HepG2 (cell line): ENCODE data around the gene HDDC2. TPM values are rescaled to one million over a fixed set of nuclear protein-coding genes. Genes with fewer than 3 reads are reported as not detected.

ENCODE experiments used
- ATAC-seq: fragments of 200-7000 bp; cut with Tn5 transposase; 3 replicates; pipeline ENCODE4 v1.9.1; 2020; ENCODE audit warnings: mild to moderate bottlenecking, moderate library complexity
- BruUV-seq: library from RNA; stranded (reverse); fragments of 400-500 nt; replicated peaks from 2 replicates; lab custom pipeline; 2021; lab: Mats Ljungman, UMichigan
- CTCF ChIA-PET: fragments of 300-600 bp; formaldehyde crosslinking; extraction: SDS; loops from one replicate; lab custom pipeline; 2021; ENCODE audit warnings: low total read pairs, inconsistent platforms, low intra/inter-chr PET ratio; lab: Yijun Ruan, JAX
- POLR2A ChIA-PET: fragments of 350-600 bp; sonication (Branson Sonifier 250); formaldehyde crosslinking; loops from one replicate; lab custom pipeline; 2020; ENCODE audit warnings: antibody characterized with exemption, inconsistent platforms; lab: Yijun Ruan, JAX
- DNase-seq: peaks from one replicate; pipeline ENCODE4 v3.0.0-alpha.2; 2015; ENCODE audit warnings: low spot score
- FAIRE-seq: peaks from 3 replicates; lab custom pipeline; 2011; peaks lifted over from hg19 to GRCh38; lab: Jason Lieb, UNC
- H2AFZ ChIP-seq: one replicate; pipeline ENCODE4 v1.6.1; 2011; ENCODE audit warnings: low read length, inconsistent platforms
- H3K27ac ChIP-seq: fragments of 300-600 bp; 3 replicates; pipeline ENCODE4 v1.8.0; 2011; ENCODE audit warnings: mixed run types, mild to moderate bottlenecking, mixed read lengths, low read length, inconsistent platforms; ENCODE audit not compliant: insufficient read depth; ENCODE audit errors: extremely low read length
- H3K27me3 ChIP-seq, 2 experiments: fragments of 200-600 bp in 1 of 2; 2 replicates in 1 of 2; 3 replicates in 1 of 2; pipeline versions ENCODE4 v1.6.0 to v1.8.0; 2011; ENCODE audit warnings: low read length in 2 of 2, mild to moderate bottlenecking in 2 of 2, moderate library complexity in 2 of 2, inconsistent platforms in 1 of 2; ENCODE audit not compliant: insufficient read depth in 2 of 2, control insufficient read depth in 1 of 2
- H3K36me3 ChIP-seq, 2 experiments: fragments of 200-600 bp in 1 of 2; replicated peaks in 1 of 2; 2 replicates in 1 of 2; 3 replicates in 1 of 2; pipeline versions ENCODE4 v1.5.1 to v1.8.0; 2011; ENCODE audit warnings: low read length in 2 of 2, inconsistent platforms in 1 of 2; ENCODE audit not compliant: insufficient read depth in 2 of 2, control insufficient read depth in 1 of 2
- H3K4me1 ChIP-seq: 2 replicates; pipeline ENCODE4 v1.5.1; 2012; ENCODE audit warnings: low read length, inconsistent platforms; ENCODE audit not compliant: insufficient read depth
- H3K4me2 ChIP-seq: 2 replicates; pipeline ENCODE4 v1.6.0; 2011; ENCODE audit warnings: low read depth, low read length, inconsistent platforms
- H3K4me3 ChIP-seq, 3 experiments: fragments of 200-600 bp in 1 of 3; sonication (generic), shearing (Covaris generic) in 1 of 3; replicated peaks in 1 of 3; 2 replicates each; pipeline ENCODE4 v1.5.1; 2011 to 2016; ENCODE audit warnings: low read length in 3 of 3, inconsistent platforms in 2 of 3, low read depth in 2 of 3, mild to moderate bottlenecking in 2 of 3, control low read depth in 1 of 3, mixed read lengths in 1 of 3; ENCODE audit not compliant: insufficient read depth in 1 of 3
- H3K79me2 ChIP-seq: one replicate; pipeline ENCODE4 v1.6.1; 2011; ENCODE audit warnings: low read length, inconsistent platforms; ENCODE audit not compliant: insufficient read depth
- H3K9ac ChIP-seq: 2 replicates; pipeline ENCODE4 v1.6.0; 2011; ENCODE audit warnings: mild to moderate bottlenecking, low read depth, low read length, inconsistent platforms; ENCODE audit not compliant: insufficient read depth
- H3K9me3 ChIP-seq: 2 replicates; pipeline ENCODE4 v1.5.1; 2012; ENCODE audit warnings: mild to moderate bottlenecking, low read length
- H4K20me1 ChIP-seq: 2 replicates; pipeline ENCODE4 v1.6.0; 2011; ENCODE audit warnings: inconsistent platforms, mild to moderate bottlenecking, low read length, moderate library complexity; ENCODE audit not compliant: insufficient read depth
- KDM3A ChIP-seq: IDR thresholded peaks from 2 replicates; pipeline ENCODE4 v1.6.1; 2018; ENCODE audit warnings: low read depth, missing compliant biosample characterization
- PHF5A ChIP-seq: IDR thresholded peaks from one replicate; pipeline ENCODE4 v1.6.1; 2018; ENCODE audit warnings: low read depth, missing genetic modification reagents; ENCODE audit not compliant: unreplicated experiment
- THYN1 ChIP-seq: sonication (generic); formaldehyde crosslinking; IDR thresholded peaks from 2 replicates; pipeline ENCODE4 v1.8.1; 2023; ENCODE audit warnings: low read depth, mild to moderate bottlenecking, moderate library complexity, missing genetic modification reagents, borderline replicate concordance
- ZBTB39 ChIP-seq: sonication (generic); formaldehyde crosslinking; IDR thresholded peaks from 2 replicates; pipeline ENCODE4 v1.5.0; 2020; ENCODE audit warnings: missing genetic modification reagents
- ZBTB43 ChIP-seq: sonication (generic); formaldehyde crosslinking; conservative IDR thresholded peaks from 2 replicates; pipeline ENCODE4 v1.4.0; 2020; ENCODE audit warnings: missing genetic modification reagents
- ZMYM3 ChIP-seq: sonication (generic); formaldehyde crosslinking; IDR thresholded peaks from 2 replicates; pipeline ENCODE4 v1.5.1; 2020; ENCODE audit warnings: mild to moderate bottlenecking, missing genetic modification reagents
- ZNF761 ChIP-seq: sonication (generic); formaldehyde crosslinking; conservative IDR thresholded peaks from 2 replicates; pipeline ENCODE4 v1.4.0; 2020; ENCODE audit warnings: mild to moderate bottlenecking, missing genetic modification reagents
- WGBS: methylation state at CpG from one replicate; pipeline ENCODE4 v1.1.6; 2017; ENCODE audit warnings: low lambda C conversion rate; 5-methylcytosine and 5-hydroxymethylcytosine counted together
- in situ Hi-C: cut with HindIII; loops from 2 replicates; pipeline ENCODE4 v1.10.0; 2017; ENCODE audit warnings: low pct_unique_long_range_greater_than_20kb; ENCODE audit not compliant: extremely low pct_ligation_motif_present
- intact Hi-C: fragments of 100-400 bp; cut with micrococcal nuclease; formaldehyde crosslinking; loops from one replicate; pipeline ENCODE4 v1.10.0; 2022; ENCODE audit not compliant: unreplicated experiment
- polyA plus RNA-seq, 8 experiments: library from polyadenylated mRNA; depleted of rRNA in 3 of 8; stranded (reverse) in 7 of 8; unstranded in 1 of 8; fragments of >200 nt; fragmentation: Illumina TruSeq in 4 of 8; extraction: Trizol in 4 of 8; gene quantifications; 2 replicates each; pipeline versions ENCODE4 v1.2.1 to v1.2.3, GENCODE V29; 2011 to 2016; ENCODE audit warnings: low read depth in 4 of 8, missing spikeins in 1 of 8, mixed read lengths in 1 of 8; ENCODE audit not compliant: insufficient read depth in 1 of 8
- total RNA-seq, 5 experiments: library from RNA; depleted of rRNA; stranded (reverse); fragments of >200 nt; fragmentation: Illumina TruSeq; extraction: Trizol; gene quantifications; 2 replicates each; pipeline ENCODE4 v1.2.3, GENCODE V29; 2016; ENCODE audit warnings: low read depth in 1 of 5

HDDC2 gene
- total and polyA plus RNA-seq, 2 of the 13 experiments (the other 11 are each of a cell fraction or from before 2014, with no cell fraction given): 76.7 to 78.7 TPM

GRCh38 chr6:125271486-125272159 is 30.1 kb downstream of the HDDC2 start:
- Histone ChIP-seq H3K9ac (no peak overlapping the region), H3K4me2 (no peak overlapping the region), H2AFZ (no peak overlapping the region), H3K9me3 (no peaks in the 10 kb centered on the region), H3K79me2 (no peaks in the 10 kb centered on the region), H4K20me1 (no peaks in the 10 kb centered on the region), H3K36me3 (peaks cover 5 to 30% of the 10 kb centered on the region in 2 experiments), H3K27me3 (no peaks in the 10 kb centered on the region), H3K4me1 (no peaks in the 10 kb centered on the region), H3K27ac (no peak overlapping the region), H3K4me3 (no peak overlapping the region)
- no peak for TF ChIP-seq PHF5A
- TF ChIP-seq ZNF761 (CRISPR knock-in tag): no peak
- TF ChIP-seq ZBTB43 (CRISPR knock-in tag): no peak
- no peak for TF ChIP-seq ZMYM3 (CRISPR knock-in tag)
- TF ChIP-seq THYN1: no peak
- no peak for TF ChIP-seq ZBTB39 (CRISPR knock-in tag)
- TF ChIP-seq KDM3A (CRISPR knock-in tag): no peak
- POLR2A ChIA-PET: no interaction called here
- 96% methylated on average over 8 of the region's 8 CpGs for WGBS
- CTCF ChIA-PET: no interaction called here
- intact Hi-C loops (no loop called here), in situ Hi-C loops (no loop called here)
- ATAC-seq: no peak
- no TSS peak for BruUV-seq
- no peak for DNase-seq
- no peak for FAIRE-seq
